WTC11 (cell line): ENCODE measurements around the gene FANCC.

Experiments used
- CREB1 ChIP-seq: sonication (generic); formaldehyde crosslinking; IDR thresholded peaks from 2 replicates; pipeline ENCODE4 v1.8.0; 2023; ENCODE audit warnings: mild to moderate bottlenecking, missing genetic modification reagents
- CTCF ChIP-seq: fragments of 200-600 bp; IDR thresholded peaks from 2 replicates; pipeline ENCODE4 v1.8.0; 2022; ENCODE audit warnings: antibody characterized with exemption
- ELF4 ChIP-seq: sonication (generic); formaldehyde crosslinking; IDR thresholded peaks from 2 replicates; pipeline ENCODE4 v1.8.1; 2022; ENCODE audit warnings: low read depth, mild to moderate bottlenecking, moderate library complexity, missing genetic modification reagents
- ESRRA ChIP-seq: sonication (generic); formaldehyde crosslinking; IDR thresholded peaks from 2 replicates; pipeline ENCODE4 v1.8.1; 2022; ENCODE audit warnings: mild to moderate bottlenecking, missing genetic modification reagents, borderline replicate concordance
- MAX ChIP-seq: sonication (generic); formaldehyde crosslinking; IDR thresholded peaks from 2 replicates; pipeline ENCODE4 v1.8.0; 2022; ENCODE audit warnings: mild to moderate bottlenecking, missing genetic modification reagents
- NFE2L1 ChIP-seq: sonication (generic); formaldehyde crosslinking; IDR thresholded peaks from 2 replicates; pipeline ENCODE4 v1.8.1; 2023; ENCODE audit warnings: missing genetic modification reagents
- OVOL2 ChIP-seq: fragments of 250-450 bp; sonication (Bioruptor Pico); IDR thresholded peaks from 2 replicates; pipeline ENCODE4 v1.9.0; 2021; ENCODE audit warnings: mild to moderate bottlenecking, borderline replicate concordance
- PREB ChIP-seq: sonication (generic); formaldehyde crosslinking; IDR thresholded peaks from 2 replicates; pipeline ENCODE4 v1.8.1; 2022; ENCODE audit warnings: mild to moderate bottlenecking, missing genetic modification reagents, moderate library complexity, borderline replicate concordance
- TEAD4 ChIP-seq: sonication (generic); formaldehyde crosslinking; IDR thresholded peaks from 2 replicates; pipeline ENCODE4 v1.8.0; 2022; ENCODE audit warnings: mild to moderate bottlenecking, missing genetic modification reagents
- USF2 ChIP-seq: sonication (generic); formaldehyde crosslinking; IDR thresholded peaks from 2 replicates; pipeline ENCODE4 v1.8.1; 2023; ENCODE audit warnings: mild to moderate bottlenecking, missing genetic modification reagents, moderate library complexity
- TF ChIP-seq, protein P1 (sequence below): sonication (generic); formaldehyde crosslinking; IDR thresholded peaks from 2 replicates; pipeline ENCODE4 v1.8.1; 2022; ENCODE audit warnings: low read depth, mild to moderate bottlenecking, moderate library complexity, missing genetic modification reagents, borderline replicate concordance
- TF ChIP-seq, protein P2 (sequence below): sonication (generic); formaldehyde crosslinking; IDR thresholded peaks from 2 replicates; pipeline ENCODE4 v1.8.0; 2023; ENCODE audit warnings: missing genetic modification reagents, mild to moderate bottlenecking, borderline replicate concordance
- TF ChIP-seq, protein P3 (sequence below): sonication (generic); formaldehyde crosslinking; conservative IDR thresholded peaks from 2 replicates; pipeline ENCODE4 v1.8.1; 2022; ENCODE audit warnings: mild to moderate bottlenecking, missing genetic modification reagents

GRCh38 chr9:95058121-95058785 is 259.3 kb downstream of the FANCC start:
- no peak for TF ChIP-seq USF2
- TF ChIP-seq CTCF = no peak
- TF ChIP-seq ESRRA (CRISPR knock-in tag) = no peak
- no peak for TF ChIP-seq PREB (CRISPR knock-in tag)
- TF ChIP-seq CREB1 (CRISPR knock-in tag) = no peak
- no peak for TF ChIP-seq TEAD4
- no peak for TF ChIP-seq OVOL2
- TF ChIP-seq, protein P1, sequence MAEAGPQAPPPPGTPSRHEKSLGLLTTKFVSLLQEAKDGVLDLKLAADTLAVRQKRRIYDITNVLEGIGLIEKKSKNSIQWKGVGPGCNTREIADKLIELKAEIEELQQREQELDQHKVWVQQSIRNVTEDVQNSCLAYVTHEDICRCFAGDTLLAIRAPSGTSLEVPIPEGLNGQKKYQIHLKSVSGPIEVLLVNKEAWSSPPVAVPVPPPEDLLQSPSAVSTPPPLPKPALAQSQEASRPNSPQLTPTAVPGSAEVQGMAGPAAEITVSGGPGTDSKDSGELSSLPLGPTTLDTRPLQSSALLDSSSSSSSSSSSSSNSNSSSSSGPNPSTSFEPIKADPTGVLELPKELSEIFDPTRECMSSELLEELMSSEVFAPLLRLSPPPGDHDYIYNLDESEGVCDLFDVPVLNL (CRISPR knock-in tag) = no peak
- TF ChIP-seq NFE2L1 = no peak
- no peak for TF ChIP-seq ELF4 (CRISPR knock-in tag)
- no peak for TF ChIP-seq MAX (CRISPR knock-in tag)
- TF ChIP-seq, protein P2, sequence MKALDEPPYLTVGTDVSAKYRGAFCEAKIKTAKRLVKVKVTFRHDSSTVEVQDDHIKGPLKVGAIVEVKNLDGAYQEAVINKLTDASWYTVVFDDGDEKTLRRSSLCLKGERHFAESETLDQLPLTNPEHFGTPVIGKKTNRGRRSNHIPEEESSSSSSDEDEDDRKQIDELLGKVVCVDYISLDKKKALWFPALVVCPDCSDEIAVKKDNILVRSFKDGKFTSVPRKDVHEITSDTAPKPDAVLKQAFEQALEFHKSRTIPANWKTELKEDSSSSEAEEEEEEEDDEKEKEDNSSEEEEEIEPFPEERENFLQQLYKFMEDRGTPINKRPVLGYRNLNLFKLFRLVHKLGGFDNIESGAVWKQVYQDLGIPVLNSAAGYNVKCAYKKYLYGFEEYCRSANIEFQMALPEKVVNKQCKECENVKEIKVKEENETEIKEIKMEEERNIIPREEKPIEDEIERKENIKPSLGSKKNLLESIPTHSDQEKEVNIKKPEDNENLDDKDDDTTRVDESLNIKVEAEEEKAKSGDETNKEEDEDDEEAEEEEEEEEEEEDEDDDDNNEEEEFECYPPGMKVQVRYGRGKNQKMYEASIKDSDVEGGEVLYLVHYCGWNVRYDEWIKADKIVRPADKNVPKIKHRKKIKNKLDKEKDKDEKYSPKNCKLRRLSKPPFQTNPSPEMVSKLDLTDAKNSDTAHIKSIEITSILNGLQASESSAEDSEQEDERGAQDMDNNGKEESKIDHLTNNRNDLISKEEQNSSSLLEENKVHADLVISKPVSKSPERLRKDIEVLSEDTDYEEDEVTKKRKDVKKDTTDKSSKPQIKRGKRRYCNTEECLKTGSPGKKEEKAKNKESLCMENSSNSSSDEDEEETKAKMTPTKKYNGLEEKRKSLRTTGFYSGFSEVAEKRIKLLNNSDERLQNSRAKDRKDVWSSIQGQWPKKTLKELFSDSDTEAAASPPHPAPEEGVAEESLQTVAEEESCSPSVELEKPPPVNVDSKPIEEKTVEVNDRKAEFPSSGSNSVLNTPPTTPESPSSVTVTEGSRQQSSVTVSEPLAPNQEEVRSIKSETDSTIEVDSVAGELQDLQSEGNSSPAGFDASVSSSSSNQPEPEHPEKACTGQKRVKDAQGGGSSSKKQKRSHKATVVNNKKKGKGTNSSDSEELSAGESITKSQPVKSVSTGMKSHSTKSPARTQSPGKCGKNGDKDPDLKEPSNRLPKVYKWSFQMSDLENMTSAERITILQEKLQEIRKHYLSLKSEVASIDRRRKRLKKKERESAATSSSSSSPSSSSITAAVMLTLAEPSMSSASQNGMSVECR (CRISPR knock-in tag) = no peak
- TF ChIP-seq, protein P3, sequence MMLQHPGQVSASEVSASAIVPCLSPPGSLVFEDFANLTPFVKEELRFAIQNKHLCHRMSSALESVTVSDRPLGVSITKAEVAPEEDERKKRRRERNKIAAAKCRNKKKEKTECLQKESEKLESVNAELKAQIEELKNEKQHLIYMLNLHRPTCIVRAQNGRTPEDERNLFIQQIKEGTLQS = no peak
